Ascending aorta (tissue), 2 donors: Measurements from ENCODE around the gene ARAP3. TPM values are rescaled to one million over a fixed set of nuclear protein-coding genes. Genes with fewer than 3 reads are reported as not detected.

Experiments
- DNase-seq, 2 donors: peaks; one replicate each; pipeline ENCODE4 v3.0.0-alpha.2; 2019; ENCODE audit warnings: low spot score in 2 of 2
- H3K27ac ChIP-seq, 2 donors: fragments of 200-600 bp; sonication (generic); one replicate each; pipeline ENCODE4 v1.5.1; 2016 to 2017; ENCODE audit warnings: mild to moderate bottlenecking in 1 of 2
- H3K27me3 ChIP-seq: fragments of 200-600 bp; sonication (generic); one replicate; pipeline ENCODE4 v1.5.1; 2017
- H3K36me3 ChIP-seq, 2 donors: fragments of 200-600 bp; sonication (generic); one replicate each; pipeline ENCODE4 v1.5.1; 2016
- H3K4me1 ChIP-seq, 2 donors: fragments of 200-600 bp; sonication (generic); one replicate each; pipeline ENCODE4 v1.5.1; 2016 to 2017; ENCODE audit warnings: mild to moderate bottlenecking in 1 of 2
- H3K4me3 ChIP-seq, 2 donors: fragments of 200-600 bp; sonication (generic); one replicate each; pipeline ENCODE4 v1.5.1; 2016 to 2017; ENCODE audit warnings: mild to moderate bottlenecking in 1 of 2
- H3K9me3 ChIP-seq, 2 donors: fragments of 200-600 bp; sonication (generic); one replicate each; pipeline ENCODE4 v1.5.1; 2016
- CTCF ChIP-seq, 3 experiments: fragments of 200-600 bp in 2 of 3; fragments of 450-650 bp in 1 of 3; sonication (generic) in 2 of 3; IDR thresholded peaks; one replicate each; pipeline ENCODE4 v1.5.1; 2016 to 2019; ENCODE audit warnings: antibody characterized with exemption in 3 of 3, mild to moderate bottlenecking in 1 of 3, moderate library complexity in 1 of 3
- intact Hi-C: fragments of 100-400 bp; cut with DNase I; formaldehyde crosslinking; loops from one replicate; pipeline ENCODE4 v1.15.1; 2023
- total RNA-seq: library from RNA; depleted of rRNA; stranded (reverse); fragments of >200 nt; gene quantifications from one replicate; pipeline ENCODE4 v1.1.0, GENCODE V29; 2016

Gene ARAP3
- total RNA-seq, 1 donor from 2014 or later, result 55.5 TPM

- intact Hi-C loops, result no loop called here
- no peak overlapping the region for H3K4me3 ChIP-seq
- no peaks in the 10 kb centered on the region for H3K27me3 ChIP-seq
- peaks cover 2 to 18% of the 10 kb centered on the region in 2 donors for H3K36me3 ChIP-seq
- no peak for TF ChIP-seq CTCF (IDR thresholded peaks at IDR 0.05)
- no peak overlapping the region for H3K27ac ChIP-seq
- H3K9me3 ChIP-seq, result no peaks in the 10 kb centered on the region
- no peak for DNase-seq
- H3K4me1 ChIP-seq, result no peaks in the 10 kb centered on the region
These were observed 24.0 kb downstream of the ARAP3 start for GRCh38 chr5:141657937-141658545.

GRCh38 chr5:141657404-141657803 lies 24.6 kb downstream of the ARAP3 start:
- Histone ChIP-seq H3K27ac (no peak overlapping the region), H3K36me3 (peaks cover 2 to 18% of the 10 kb centered on the region in 2 donors), H3K9me3 (no peaks in the 10 kb centered on the region), H3K4me3 (no peak overlapping the region), H3K4me1 (no peaks in the 10 kb centered on the region), H3K27me3 (no peaks in the 10 kb centered on the region)
- no peak for TF ChIP-seq CTCF (IDR thresholded peaks at IDR 0.05)
- intact Hi-C loops, result no loop called here
- DNase-seq, result no peak

DNA sequence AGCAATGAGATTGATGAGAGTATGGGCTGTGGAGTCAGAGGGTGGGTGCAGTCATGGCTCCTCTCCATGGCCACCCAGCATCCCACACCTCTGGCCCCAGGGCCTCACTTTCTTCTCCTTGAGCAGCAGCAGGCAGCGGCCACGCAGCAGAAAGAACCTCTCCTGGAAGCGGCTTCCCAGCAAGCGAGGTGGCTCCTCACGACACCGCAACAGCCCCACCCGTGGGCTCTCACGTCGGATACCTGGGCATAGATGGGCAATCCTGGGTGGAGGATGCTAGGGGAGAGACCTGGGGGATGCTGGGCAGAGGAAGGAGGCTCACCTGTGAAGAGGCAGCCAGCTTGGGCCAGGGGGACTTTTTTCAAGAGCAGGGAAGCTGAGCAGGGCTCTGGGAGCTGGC lies 25.6 kb downstream of the ARAP3 start:
- intact Hi-C loops, result no loop called here
- Histone ChIP-seq H3K27me3 (no peaks in the 10 kb centered on the region), H3K9me3 (no peaks in the 10 kb centered on the region), H3K4me1 (peaks cover 0 to 4% of the 10 kb centered on the region in 2 donors), H3K4me3 (no peak overlapping the region), H3K36me3 (peaks cover 2 to 18% of the 10 kb centered on the region in 2 donors), H3K27ac (no peak overlapping the region)
- DNase-seq, result no peak
- no peak for TF ChIP-seq CTCF (IDR thresholded peaks at IDR 0.05)

GRCh38 chr5:141655020-141655419 lies 27.0 kb downstream of the ARAP3 start:
- Histone ChIP-seq H3K9me3 (no peaks in the 10 kb centered on the region), H3K4me1 (peaks cover 0 to 12% of the 10 kb centered on the region in 2 donors), H3K27me3 (no peaks in the 10 kb centered on the region), H3K36me3 (peaks cover 2 to 18% of the 10 kb centered on the region in 2 donors), H3K27ac (no peak overlapping the region), H3K4me3 (no peak overlapping the region)
- no peak for DNase-seq
- intact Hi-C loops, result no loop called here
- TF ChIP-seq CTCF (IDR thresholded peaks at IDR 0.05), result no peak

DNA sequence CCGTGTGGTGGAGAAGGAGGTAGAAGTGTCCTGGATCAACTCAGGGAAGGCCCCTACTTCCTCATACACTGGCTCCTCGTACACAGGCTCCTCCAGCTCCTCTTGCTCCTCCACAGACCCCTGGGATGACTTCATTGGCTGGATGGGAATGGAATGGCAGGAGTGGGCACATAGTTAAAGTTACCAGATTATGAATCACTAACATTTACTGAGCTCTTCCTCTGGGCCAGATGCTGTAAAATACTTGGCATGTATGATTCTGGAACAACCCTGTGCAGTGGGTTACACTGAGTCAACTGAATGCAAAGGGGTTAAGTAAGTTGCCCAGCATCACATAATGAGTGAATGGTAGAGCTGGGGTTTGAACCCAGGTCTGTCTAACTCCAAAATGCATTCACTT lies 27.7 kb downstream of the ARAP3 start:
- Histone ChIP-seq H3K4me1 (peaks cover 0 to 12% of the 10 kb centered on the region in 2 donors), H3K27ac (no peak overlapping the region), H3K36me3 (peaks cover 2 to 18% of the 10 kb centered on the region in 2 donors), H3K4me3 (no peak overlapping the region), H3K9me3 (no peaks in the 10 kb centered on the region), H3K27me3 (no peaks in the 10 kb centered on the region)
- no peak for DNase-seq
- intact Hi-C loops, result no loop called here
- TF ChIP-seq CTCF (IDR thresholded peaks at IDR 0.05), result no peak
